Heart left ventricle (tissue), 13 donors: ENCODE measurements around the gene CARD10.

Source experiments
- CTCF ChIP-seq, 12 donors: fragments of 200-600 bp; sonication (generic) in 4 of 12; IDR thresholded peaks; one replicate each; pipeline versions ENCODE4 v1.5.0 to v1.8.0; 2018 to 2022; ENCODE audit warnings: antibody characterized with exemption in 12 of 12, mild to moderate bottlenecking in 5 of 12
- POLR2A ChIP-seq, 2 donors: fragments of 450-650 bp; IDR thresholded peaks; one replicate each; pipeline ENCODE4 v1.6.1; 2017; ENCODE audit warnings: antibody characterized with exemption in 2 of 2, mild to moderate bottlenecking in 2 of 2, moderate library complexity in 2 of 2
- donor health status: ischemic (EF 13 %, LVEDD 7.1; RV severe dilation, severe dysfunction).
- donor health status: DM: no; HTN: yes; CAD: no.
- donor health status: DM: no; HTN: no; CAD: no.
- donor health status: ischemic (EF 25% LVEDD 6.9; RV normal size, moderate dysfunction).
- donor health status: ischemic (EF 25% LVEDD 5.7; RV mildly dilated, moderate dysfunction).
- donor health status: ischemic (EF 35%, LVEDD 5.7; RV mildly dilated, moderate dysfunction).
- donor health status: nonischemic (EF 11% LVEDD 7.7; RV severe dilation, severe dysfunction).
- donor health status: DM: yes; HTN: yes; CAD: no.
- donor health status: PGD.
- donor health status: ischemic (EF 29% LVEDD 5.4; RV normal size, mild dysfunction).
- donor health status: nonischemic (EF 23%, LVEDD 6.1; RV moderate dilation, normal function).

DNA sequence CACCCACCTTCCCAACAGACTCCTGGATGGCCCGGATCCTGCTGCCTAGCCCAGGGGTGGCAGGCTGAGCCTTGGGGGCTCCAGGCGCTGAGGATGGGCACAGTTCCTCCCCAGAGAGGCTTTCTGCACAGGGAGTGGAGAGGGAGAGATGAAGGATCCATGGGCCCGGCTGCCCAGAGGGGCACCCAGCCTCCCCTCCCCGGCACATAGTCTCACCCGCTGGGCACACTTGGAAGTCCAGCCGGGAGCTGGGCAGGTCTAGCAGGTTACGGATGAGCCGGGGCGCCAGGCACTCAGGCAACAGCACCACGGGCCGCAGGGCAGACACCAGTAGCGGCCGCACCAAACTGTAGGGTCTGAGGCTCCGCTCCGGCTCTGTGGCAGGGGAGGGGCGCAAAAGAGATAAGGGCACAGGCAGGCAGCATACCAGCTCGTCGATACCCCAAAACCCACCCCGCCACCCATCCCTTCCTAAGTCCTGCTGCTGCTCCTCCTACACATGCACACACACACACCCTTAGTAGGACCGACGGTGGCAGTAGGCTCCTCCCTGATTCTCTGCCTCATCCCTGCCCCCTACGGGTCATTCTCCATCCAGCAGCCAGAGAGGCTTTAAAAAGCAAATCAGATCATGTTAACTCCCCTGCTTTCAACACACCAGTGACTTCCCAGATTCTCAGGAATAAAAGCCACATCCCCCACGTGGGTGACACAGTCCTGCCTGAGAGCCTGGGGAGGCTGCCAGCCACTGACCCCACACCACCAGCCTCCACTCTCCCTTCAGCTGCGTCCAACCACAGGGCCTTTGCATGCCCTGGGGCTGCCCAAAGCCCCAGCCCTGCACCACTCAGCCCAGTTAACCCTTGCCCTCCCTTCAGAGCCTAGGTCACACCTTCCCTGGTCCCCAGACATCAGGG, 26.5 kb downstream of the CARD10 start:
- TF ChIP-seq CTCF (IDR thresholded peaks at IDR 0.05) (peak in 9 of 12 donors; percentile 7 to 40 (median 32)), POLR2A (IDR thresholded peaks at IDR 0.05) (no peak)
